PFSK-1 (cell line): ENCODE measurements around the gene ANKS1A.

Experiments
- POLR2AphosphoS5 ChIP-seq: IDR thresholded peaks from 2 replicates; pipeline ENCODE4 v1.6.1; 2012; ENCODE audit warnings: low read depth, mild to moderate bottlenecking, control low read depth, low read length, moderate library complexity
- TAF1 ChIP-seq: IDR thresholded peaks from 2 replicates; pipeline ENCODE4 v1.6.1; 2012; ENCODE audit warnings: low read length, control low read depth, borderline replicate concordance; ENCODE audit not compliant: insufficient read depth
- TF ChIP-seq, protein P1 (sequence below), 2 experiments: IDR thresholded peaks; 2 replicates each; pipeline versions ENCODE4 v1.6.1 to v1.8.0; 2011 to 2012; ENCODE audit warnings: low read depth in 2 of 2, low read length in 2 of 2, control low read depth in 1 of 2, inconsistent platforms in 1 of 2, mild to moderate bottlenecking in 1 of 2, moderate library complexity in 1 of 2; ENCODE audit not compliant: insufficient read depth in 1 of 2

DNA sequence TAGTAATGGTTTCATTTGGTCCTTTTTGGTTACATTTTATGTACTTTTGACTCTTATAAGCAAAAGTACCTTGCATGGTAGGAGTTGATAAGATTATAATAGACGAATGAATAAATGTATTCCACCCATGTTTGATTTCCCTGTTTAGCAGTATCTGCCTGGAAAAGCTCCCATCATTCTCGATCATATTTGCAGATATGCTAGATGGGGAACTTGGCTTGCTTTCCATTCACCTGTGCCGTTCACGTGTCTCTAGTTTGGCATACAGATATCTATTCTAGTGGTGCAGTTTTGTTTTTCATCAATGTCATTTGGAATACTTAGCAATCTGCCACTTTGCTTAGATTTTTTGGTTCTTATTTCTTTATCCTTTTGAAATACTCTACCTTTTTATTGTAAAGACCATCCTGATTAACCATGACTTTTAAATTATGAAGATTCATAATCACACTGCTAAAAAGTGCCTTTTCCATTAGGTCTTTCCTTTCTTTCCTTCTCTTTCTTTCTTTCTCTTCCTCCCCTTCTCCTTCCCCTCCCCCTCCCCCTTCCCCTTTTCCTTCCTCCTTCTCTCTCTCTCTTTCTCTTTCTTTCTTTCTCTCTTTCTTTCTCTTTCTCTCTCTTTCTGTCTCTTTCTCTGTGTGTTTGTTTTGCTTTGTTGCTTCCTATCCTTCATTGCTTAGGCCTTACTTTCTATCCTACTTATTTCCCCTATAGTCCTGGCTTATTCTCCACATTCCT is 40.4 kb downstream of the ANKS1A start:
- TF ChIP-seq POLR2AphosphoS5 = no peak
- TF ChIP-seq TAF1 = no peak
- TF ChIP-seq, protein P1, sequence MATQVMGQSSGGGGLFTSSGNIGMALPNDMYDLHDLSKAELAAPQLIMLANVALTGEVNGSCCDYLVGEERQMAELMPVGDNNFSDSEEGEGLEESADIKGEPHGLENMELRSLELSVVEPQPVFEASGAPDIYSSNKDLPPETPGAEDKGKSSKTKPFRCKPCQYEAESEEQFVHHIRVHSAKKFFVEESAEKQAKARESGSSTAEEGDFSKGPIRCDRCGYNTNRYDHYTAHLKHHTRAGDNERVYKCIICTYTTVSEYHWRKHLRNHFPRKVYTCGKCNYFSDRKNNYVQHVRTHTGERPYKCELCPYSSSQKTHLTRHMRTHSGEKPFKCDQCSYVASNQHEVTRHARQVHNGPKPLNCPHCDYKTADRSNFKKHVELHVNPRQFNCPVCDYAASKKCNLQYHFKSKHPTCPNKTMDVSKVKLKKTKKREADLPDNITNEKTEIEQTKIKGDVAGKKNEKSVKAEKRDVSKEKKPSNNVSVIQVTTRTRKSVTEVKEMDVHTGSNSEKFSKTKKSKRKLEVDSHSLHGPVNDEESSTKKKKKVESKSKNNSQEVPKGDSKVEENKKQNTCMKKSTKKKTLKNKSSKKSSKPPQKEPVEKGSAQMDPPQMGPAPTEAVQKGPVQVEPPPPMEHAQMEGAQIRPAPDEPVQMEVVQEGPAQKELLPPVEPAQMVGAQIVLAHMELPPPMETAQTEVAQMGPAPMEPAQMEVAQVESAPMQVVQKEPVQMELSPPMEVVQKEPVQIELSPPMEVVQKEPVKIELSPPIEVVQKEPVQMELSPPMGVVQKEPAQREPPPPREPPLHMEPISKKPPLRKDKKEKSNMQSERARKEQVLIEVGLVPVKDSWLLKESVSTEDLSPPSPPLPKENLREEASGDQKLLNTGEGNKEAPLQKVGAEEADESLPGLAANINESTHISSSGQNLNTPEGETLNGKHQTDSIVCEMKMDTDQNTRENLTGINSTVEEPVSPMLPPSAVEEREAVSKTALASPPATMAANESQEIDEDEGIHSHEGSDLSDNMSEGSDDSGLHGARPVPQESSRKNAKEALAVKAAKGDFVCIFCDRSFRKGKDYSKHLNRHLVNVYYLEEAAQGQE (IDR thresholded peaks at IDR 0.05; ENCODE audit: insufficient read depth in 1 of 2, low read depth in 2 of 2, low read length in 2 of 2) = no peak
